HuH-7.5 (cell line): Measurements from ENCODE around the gene INPP5A.
"Not testable (repeated sequence)": the region's sequence is repeated elsewhere in the genome, so short reads cannot be mapped to it uniquely, and the experiment has no call there.

ENCODE experiments used
- DNase-seq: peaks from one replicate; pipeline ENCODE4 v3.0.0; 2011; ENCODE audit warnings: low spot score

INPP5A gene, protein sequence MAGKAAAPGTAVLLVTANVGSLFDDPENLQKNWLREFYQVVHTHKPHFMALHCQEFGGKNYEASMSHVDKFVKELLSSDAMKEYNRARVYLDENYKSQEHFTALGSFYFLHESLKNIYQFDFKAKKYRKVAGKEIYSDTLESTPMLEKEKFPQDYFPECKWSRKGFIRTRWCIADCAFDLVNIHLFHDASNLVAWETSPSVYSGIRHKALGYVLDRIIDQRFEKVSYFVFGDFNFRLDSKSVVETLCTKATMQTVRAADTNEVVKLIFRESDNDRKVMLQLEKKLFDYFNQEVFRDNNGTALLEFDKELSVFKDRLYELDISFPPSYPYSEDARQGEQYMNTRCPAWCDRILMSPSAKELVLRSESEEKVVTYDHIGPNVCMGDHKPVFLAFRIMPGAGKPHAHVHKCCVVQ

DNA sequence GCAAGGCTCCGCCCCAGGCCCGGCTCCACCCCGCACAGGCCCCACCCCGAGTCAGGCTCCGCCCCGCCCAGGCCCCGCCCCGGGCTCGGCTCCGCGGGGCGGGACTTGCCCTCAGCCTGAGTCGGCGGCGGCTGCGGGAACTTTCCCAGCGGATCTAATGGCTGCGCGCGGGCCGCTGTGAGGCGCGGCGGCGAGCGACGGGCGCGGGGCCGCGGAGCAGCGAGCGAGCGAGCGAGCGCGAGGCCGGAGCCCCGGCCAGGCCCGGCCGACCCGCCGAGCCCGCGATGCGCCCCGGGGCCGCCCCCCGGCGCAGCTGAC, at the start of gene INPP5A:
Gene INPP5A (plus strand): TSS at position 104 of the 318 bp plus-strand sequence. CDS start 310 bp downstream, outside the sequence.
- no peak for DNase-seq

DNA sequence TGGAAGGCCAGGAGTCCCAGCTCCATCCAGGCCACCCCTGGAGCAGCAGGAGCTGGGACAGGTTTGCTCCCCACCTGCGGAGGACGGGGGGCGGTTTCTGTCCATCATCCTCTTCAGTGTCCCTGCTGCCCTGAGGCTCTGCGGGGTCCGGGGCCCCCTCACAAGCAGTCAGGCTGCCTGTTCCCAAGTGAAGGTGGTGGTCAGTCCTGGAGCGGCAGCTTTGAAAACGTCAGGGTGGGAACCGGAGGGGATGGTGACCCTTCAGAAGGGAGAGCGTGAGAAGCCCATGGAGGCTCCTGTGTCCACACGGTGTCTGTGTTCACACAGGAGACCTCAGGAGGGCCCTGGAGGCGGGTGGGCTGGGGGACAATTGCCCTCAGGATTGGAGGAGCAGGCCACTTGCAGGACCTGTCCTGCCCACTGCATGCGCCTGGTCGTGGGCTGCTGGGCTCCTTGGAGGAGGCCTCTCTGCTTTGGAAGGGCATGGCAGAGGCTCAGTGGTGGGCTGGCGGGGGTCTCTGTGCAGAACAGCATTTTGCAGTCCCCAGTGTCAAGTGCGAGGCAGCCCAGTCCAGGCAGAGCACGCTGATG, 49.3 kb upstream of the INPP5A start:
- no peak for DNase-seq

DNA sequence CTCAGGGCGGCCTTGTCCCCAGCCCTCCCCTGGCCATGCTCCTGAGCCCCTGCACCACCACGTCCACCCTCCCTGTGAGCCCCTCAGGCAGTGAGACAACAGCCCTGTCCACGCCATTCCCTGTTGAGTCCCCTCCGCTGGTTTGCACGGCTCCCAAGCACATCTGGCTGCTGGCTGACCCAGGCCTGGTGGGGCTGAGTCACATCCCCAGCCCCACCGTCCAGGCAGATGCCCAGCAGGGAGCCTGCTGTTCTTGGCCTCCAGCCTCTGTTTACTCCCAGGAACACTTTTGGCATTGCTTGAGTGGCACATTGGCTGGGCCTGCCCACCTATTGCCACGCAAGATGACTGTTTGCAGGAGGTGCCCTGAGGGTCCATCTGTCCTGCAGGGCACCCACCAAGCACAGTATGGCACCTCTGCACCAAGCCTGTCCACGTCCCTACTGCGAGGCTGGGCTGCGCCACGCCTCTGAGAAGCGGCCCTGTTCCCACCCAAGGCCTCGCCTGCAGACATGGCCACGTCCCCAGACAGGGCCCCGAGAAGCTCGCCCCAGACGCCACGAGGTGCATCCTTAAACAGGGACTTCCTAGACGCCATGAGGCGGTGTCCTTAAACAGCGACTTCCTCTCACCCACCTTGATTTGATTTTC, 48.4 kb upstream of the INPP5A start:
- no peak for DNase-seq

DNA sequence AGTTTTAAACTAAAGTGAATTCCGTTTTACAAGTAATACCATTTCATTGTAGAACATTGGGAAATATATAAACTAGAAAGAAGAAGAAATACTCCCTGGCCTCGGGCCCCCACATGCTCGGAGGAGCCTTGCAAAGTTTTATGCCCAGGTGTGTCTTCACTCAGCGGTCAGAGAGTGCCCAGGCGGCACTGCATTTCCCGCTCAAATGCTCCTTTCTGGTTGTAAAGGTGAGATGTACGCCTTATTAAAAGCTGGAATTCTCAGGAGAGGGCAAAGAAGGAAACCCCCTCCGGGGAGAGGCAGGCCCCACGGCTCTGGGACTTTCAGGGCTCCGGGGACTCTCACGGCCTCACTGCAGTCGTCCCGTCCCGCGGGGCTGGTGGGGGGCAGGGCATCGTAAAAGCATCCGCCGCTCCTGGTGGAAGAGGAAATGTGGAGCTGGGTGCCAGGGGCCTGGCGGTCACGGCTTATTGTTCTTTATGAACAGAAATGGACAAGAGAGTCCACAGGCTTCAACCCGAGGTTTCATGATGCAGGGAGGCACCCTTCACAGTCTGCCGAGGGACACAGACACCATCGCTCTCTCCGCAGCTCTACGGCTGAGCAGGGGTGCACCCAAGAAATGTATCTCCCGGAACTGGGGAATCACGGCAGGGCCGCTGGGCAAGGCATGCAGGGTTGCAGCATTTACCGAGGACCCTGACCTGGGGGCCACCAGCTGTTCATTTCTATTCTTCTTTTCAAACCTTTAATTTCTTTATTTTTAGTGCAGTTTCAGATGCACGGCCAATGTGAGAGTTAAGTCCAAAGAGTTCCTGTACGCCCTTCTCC, 47.7 kb upstream of the INPP5A start:
- no peak for DNase-seq

DNA sequence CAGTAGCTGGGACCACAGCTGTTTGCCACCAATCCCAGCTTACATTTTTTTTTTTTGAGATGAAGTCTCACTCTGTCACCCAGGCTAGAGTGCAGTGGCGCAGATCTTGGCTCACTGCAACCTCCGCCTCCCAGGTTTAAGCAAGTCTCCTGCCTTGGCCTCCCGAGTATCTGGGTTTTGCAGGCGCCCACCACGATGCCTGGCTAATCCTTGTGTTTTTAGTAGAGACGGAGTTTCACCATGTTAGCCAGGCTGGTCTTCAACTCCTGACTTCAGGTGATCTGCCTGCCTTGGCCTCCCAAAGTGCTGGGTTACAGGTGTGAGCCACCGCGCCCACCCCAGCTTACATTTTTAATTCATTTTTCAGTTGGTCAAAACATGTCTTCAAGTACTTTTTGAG, 46.1 kb upstream of the INPP5A start:
- not testable (repeated sequence) for DNase-seq

DNA sequence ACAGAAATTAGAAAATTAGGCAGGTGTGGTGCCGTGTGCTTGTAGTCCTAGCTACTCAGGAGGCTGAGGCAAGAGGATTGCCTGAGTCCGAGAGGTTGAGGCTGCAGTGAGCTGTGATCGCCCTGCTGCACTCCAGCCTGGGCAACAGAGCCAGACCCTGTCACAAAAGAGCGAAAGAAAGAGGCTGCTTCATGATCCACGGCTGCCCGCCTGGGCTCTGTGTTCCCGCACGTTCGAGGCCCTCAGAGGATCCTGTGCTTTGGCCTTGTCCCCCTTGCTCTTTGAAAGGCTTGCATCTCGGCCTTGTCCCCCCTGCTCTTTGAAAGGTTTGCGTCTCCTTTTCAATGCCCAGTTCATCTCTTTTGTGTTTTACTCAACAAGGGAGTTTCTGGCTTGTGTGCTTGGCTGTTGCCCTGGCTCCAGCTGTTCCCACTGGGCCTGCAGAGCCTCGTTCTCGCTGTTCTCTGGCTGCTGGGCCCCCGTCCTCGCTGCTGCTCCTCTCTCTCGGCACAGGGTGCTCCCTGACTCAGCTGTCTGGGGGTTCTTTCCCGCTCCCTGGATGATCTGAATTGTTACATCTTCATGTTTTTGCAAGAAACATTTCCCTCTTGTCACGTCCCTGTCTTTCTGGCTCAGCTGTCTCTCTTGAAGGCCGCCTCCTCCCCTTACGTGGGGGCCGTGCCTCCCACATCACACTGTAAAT, 45.1 kb upstream of the INPP5A start:
- no peak for DNase-seq

DNA sequence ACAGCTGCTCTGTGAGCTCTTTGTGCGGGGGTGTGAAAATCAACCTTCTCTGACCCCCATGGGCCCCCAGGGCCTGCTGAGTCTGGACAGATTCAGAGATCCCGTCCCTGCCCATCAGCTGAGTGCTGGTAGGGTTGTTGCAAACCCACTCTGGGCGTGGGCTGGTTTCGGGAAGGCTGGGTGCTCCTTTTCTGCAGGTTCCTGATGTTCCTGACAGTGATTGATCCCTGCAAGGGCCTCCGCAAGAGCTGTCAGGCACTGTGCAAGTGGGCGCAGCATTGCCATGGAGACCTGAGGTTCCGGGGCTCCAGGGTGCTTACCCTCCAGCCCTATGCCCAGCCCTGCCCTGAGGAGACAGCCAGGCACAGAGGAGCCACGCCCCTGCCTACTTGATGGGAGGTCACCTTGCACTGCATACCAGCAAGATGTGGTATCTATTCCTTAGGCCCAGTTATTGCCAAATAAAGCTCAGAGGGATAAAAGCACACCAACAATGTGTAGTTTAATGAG, 44.3 kb upstream of the INPP5A start:
- DNase-seq: no peak

DNA sequence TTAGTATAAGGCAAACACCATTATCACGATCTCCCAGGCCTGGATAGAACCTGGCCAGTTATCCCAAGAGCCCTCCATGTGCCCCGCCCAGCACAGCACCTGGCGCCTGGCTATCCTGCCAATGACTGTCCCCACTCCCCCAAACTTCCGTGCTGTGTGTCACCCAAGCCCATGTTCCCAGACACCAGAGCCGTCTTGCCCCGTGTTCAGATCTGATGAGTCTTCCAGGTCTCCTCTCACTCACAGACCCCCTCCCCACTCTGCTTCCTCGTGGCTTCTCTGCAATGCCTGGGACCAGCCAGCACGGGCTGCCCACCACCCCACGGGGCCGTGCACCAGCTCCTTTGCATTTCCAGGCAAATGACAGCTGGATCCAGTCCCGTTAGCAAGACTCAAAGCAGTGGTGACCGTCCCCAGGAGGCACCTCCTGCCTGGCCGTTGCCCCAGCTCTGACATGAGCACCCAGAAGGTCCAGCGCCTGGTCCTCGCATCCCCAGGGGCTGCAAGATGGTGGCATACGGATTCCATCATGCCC, 43.8 kb upstream of the INPP5A start:
- DNase-seq: no peak

DNA sequence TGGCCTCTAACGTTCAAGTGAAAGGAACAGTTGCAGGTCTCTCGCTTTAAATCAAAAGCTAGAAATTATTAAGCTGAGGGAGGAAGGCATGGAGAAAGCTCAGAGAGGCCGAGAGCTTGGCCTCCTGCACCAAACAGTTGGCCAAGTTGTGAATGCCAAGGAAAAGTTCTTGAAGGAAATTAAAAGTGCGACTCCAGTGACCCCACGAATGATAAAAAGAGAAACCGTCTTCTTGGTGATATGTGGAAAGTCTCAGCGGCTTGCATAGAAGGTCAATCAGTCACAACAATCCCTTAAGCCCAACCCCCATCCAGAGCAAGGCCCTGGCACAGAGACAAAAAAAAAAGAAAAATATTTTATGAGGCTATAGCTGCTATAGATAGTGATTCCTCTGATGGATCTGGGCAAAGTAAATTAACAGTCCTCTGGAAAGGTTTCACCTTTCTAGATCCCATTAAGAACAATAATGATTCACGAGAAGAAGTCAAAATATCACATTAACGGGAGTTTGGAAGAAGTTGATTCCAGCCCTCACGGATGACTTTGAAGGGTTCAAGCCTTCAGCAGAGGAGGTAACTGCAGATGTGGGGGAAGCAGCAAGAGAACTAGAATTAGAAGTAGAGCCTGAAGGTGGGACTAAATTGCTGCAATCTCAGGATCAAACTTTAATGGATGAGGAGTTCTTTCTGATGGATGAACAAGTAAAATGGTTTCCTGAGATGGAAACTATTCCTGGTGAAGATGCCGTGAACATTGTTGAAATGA, 42.5 kb upstream of the INPP5A start:
- DNase-seq: no peak

DNA sequence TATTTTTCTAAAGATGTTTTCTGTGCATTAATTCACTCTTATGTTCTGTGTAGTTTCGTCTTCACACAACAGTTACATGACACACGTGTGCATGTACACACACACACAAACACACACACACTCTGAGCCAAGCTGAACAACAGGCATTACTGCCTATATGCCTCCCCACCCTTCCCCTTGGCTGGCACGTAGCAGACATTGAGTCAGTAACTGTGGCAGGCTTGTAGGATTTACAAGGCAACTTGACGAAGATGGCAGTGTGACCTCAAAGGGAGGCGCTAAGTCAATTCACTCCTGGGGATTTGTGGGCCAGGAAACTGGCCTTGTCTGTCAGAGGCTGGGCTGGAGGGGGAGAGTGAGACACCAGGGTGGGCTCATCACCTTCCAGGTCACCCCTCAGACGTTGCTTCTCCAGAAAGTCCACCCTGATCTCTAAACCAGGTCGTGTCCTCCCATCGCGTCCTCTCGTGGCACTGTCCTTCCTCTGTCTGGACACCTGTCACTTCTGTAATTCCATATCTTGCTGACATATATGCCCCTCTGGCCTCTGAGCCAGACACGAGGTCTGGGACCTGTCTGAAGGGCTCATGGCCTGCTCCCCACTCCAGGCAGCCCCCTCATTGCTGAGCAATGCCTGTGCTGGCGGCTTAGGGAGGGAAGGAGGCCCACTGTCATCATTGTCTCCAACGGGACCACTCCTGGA, 41.1 kb upstream of the INPP5A start:
- no peak for DNase-seq

DNA sequence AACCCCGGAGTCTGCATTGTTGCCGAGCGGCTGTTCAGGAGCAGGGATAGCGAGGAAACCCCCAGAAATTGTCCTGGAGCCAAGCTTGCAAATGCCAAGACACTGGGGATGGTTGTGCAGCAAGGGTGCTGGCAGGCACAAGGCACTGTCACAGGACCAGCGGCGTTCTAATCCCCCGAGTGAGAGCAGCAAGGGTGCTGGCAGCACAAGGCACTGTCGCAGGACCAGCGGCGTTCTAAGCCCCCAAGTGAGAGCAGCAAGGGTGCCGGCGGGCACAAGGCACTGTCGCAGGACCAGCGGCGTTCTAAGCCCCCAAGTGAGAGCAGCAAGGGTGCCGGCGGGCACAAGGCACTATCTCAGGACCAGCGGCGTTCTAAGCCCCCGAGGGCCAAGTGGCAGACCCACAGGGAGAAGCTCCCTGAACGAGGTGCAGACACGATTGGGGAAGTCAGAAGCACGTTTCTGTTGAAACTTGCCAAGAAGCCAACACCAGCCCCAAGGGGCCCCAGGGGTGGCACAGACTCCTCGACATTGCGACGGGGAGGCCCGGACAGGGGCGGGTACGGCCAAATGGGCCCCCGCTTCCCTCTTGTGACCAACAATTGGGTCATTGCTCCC, 40.4 kb upstream of the INPP5A start:
- no peak for DNase-seq

DNA sequence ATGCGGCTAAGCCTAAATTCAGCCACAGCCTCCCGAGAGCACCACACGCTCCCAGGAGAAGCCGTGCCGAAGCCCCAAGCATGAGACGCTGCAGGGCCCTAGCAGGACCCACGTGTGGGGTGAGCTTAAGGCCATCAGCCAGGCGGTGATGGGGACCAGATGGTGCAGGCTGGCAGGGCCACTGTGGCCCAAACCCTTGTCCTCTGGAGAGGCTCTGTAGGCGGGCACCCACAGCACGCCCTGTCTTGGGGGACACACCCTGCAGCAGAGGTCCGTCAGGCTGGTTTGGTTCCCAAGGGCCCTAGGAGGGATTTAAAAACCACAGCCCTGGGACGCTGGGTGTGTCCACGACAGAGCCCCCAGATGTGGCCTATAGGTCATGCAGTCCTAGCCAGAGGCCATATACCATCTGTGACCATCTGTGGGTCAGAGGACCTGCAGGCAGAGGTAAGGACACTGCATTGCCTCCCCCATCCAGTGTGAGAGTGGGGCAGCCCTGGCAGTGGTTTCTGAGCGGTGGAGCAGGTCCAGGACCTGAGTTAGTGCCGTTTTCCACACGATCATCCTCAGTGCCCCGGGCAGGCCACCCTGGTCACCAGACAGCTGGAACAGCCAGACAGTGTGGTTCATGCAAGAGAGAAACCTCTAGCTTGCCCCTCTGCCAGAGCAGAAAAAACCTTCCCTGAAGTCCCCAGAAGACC, 39.6 kb upstream of the INPP5A start:
- no peak for DNase-seq

DNA sequence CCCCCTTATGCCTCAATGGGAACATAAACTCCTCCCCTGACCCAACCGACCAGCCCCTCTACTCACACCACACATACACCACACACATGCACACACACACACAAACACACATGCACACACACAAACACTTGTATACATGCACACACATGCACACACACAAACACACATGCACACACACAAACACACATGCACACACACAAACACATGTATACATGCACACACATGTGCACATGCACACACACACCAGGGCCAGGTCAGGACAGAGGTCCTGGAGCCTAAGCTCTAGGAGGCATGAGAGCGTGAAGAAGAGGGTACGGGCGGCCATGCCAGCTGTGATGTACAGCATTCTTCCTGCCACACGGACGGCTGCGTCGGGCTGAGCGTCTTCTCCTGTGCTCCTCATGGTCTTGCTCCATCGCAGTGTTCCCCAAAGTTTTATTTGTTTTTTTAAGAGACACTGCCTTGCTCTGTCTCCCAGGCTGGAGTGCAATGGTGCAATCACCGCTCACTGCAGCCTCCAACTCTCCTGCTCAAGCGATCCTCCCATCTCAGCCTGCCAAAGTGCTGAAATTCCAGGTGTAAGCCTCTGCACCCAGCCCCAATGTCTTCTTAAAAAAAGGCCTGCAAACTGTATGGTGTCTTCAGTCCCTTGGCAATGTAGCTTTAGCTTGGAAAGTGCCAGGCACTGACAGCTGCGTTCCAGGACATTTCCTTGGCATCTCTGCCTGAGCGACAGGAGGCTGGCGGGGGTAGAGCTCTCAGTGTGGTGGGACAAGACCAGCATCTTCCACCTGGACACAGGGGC, 38.8 kb upstream of the INPP5A start:
- DNase-seq: no peak

DNA sequence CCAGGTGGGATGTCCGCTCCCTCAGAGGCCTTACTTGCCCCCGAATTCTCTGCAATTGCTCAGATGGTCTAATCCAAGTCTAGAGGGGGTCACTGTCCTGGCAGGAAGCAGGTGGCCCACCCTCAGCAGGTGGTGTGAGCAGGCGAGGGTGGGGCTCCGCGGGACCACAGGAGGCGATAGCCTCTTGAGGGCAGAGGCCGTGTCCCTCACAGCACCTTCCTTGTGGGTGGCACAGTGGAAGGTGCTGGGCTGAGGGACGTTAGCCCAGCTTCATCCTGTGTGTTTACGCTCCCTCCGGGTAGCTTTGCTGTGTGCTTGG, 38.3 kb upstream of the INPP5A start:
- DNase-seq: no peak

DNA sequence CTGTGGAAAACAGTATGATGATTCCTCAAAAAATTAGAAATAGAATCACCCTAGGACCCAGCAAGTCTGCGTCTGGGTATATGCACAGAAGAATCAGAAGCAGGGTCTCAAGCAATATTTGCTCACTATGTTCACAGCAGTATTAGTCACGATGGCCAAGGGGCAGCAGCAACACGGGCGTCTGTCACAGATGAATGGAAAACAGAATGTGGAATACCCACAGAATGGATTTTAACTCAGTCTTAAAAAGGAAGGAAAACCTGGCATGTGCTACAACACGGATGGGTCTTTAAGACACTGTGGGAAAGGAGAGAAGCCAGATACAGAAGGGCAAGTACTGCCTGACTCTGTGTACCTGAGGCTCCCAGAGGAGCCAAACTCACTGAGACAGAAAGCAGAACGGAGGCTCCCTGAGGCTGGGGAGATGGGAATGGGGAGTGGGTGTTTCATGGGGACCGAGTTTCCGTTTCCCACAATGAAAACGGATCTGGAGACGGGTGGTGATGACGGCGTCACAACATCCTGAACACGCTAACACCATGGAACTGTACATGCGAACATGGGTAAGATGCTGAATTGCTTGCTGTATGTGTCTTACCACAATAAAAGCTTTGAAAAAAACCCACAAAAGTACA, 36.7 kb upstream of the INPP5A start:
- no peak for DNase-seq

DNA sequence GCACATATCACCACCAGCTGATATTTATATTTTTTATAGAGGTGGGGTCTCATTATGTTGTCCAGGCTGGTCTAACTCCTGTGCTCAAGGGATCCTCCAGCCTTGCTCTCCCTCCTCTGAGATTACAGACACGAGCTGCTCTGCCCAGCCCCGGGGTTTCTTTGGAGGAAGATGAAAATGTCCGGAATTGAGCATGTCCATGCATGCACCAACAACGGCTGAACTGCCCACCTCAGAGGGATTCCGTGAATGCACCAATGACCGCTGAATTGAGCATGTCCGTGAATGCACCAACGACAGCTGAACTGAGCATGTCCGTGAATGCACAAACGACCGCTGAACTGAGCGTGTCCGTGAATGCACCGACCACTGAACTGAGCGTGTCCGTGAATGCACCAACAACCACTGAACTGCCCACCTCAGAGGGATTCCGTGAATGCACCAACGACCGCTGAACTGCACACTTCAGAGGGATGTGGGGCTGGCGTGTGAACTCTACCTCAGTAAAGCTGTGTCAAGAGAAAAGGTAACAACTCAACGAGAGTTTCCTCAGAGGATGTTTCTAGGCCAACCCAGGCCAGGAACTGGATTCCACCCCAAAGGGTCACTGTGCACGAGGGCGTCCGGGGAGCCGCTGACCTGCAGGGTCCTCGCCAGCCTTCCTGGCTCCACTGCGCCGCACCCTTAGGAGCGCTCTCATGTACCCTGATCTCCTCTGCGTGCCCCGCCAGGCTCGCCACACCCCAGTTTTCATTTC, 34.9 kb upstream of the INPP5A start:
- no peak for DNase-seq
